Fibroblast of lung (primary cell): ENCODE measurements around the gene CAMKMT.

ENCODE experiments used
- EZH2 ChIP-seq: IDR thresholded peaks from 2 replicates; pipeline ENCODE4 v1.5.1; 2012; ENCODE audit warnings: low read length, control low read depth, mild to moderate bottlenecking; ENCODE audit errors: missing control alignments
- TF ChIP-seq, protein P1 (sequence below), 2 donors: IDR thresholded peaks in 1 of 2; conservative IDR thresholded peaks in 1 of 2; 1 replicate in 1 of 2; 2 replicates in 1 of 2; pipeline ENCODE4 v1.5.1; 2011 to 2012; ENCODE audit warnings: low read length in 2 of 2, control low read depth in 1 of 2, inconsistent platforms in 1 of 2, low read depth in 1 of 2, mild to moderate bottlenecking in 1 of 2

GRCh38 chr2:44793322-44793870, 431.6 kb downstream of the CAMKMT start:
- TF ChIP-seq, protein P1, sequence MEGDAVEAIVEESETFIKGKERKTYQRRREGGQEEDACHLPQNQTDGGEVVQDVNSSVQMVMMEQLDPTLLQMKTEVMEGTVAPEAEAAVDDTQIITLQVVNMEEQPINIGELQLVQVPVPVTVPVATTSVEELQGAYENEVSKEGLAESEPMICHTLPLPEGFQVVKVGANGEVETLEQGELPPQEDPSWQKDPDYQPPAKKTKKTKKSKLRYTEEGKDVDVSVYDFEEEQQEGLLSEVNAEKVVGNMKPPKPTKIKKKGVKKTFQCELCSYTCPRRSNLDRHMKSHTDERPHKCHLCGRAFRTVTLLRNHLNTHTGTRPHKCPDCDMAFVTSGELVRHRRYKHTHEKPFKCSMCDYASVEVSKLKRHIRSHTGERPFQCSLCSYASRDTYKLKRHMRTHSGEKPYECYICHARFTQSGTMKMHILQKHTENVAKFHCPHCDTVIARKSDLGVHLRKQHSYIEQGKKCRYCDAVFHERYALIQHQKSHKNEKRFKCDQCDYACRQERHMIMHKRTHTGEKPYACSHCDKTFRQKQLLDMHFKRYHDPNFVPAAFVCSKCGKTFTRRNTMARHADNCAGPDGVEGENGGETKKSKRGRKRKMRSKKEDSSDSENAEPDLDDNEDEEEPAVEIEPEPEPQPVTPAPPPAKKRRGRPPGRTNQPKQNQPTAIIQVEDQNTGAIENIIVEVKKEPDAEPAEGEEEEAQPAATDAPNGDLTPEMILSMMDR (conservative IDR thresholded peaks at IDR 0.05 in 1 of 2, IDR thresholded peaks at IDR 0.05 in 1 of 2; ENCODE audit: low read depth in 1 of 2, low read length in 2 of 2), result no peak
- no peak for TF ChIP-seq EZH2
